ENCODE results near the gene ALLC.

DNA sequence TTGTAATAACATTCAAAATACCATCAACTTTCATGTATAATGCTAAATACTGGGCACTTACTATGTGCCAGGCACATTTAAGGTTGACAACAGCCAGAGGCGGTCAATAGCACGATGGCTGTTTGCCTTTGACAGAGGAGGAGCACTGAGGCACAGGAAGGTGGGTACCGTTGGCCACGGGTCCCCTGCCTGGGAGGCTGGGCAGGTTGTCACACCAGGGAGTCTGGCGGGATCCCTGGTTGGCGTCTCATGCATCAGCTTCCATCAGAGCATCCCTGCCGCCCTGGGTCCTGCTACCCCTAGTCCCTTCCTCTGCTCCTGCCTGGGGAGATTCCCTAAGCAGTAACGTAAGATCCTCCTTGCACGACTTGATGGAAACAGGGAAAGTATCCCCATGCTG is 19.4 kb downstream of the ALLC start:
- TF ChIP-seq, protein P1, sequence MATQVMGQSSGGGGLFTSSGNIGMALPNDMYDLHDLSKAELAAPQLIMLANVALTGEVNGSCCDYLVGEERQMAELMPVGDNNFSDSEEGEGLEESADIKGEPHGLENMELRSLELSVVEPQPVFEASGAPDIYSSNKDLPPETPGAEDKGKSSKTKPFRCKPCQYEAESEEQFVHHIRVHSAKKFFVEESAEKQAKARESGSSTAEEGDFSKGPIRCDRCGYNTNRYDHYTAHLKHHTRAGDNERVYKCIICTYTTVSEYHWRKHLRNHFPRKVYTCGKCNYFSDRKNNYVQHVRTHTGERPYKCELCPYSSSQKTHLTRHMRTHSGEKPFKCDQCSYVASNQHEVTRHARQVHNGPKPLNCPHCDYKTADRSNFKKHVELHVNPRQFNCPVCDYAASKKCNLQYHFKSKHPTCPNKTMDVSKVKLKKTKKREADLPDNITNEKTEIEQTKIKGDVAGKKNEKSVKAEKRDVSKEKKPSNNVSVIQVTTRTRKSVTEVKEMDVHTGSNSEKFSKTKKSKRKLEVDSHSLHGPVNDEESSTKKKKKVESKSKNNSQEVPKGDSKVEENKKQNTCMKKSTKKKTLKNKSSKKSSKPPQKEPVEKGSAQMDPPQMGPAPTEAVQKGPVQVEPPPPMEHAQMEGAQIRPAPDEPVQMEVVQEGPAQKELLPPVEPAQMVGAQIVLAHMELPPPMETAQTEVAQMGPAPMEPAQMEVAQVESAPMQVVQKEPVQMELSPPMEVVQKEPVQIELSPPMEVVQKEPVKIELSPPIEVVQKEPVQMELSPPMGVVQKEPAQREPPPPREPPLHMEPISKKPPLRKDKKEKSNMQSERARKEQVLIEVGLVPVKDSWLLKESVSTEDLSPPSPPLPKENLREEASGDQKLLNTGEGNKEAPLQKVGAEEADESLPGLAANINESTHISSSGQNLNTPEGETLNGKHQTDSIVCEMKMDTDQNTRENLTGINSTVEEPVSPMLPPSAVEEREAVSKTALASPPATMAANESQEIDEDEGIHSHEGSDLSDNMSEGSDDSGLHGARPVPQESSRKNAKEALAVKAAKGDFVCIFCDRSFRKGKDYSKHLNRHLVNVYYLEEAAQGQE (IDR thresholded peaks at IDR 0.05; ENCODE audit: insufficient read depth in 1 of 2, low read depth in 2 of 2, low read length in 2 of 2): no peak
- TF ChIP-seq POLR2AphosphoS5 (IDR thresholded peaks at IDR 0.05; ENCODE audit: low read depth, low read length): no peak
- TF ChIP-seq TAF1 (IDR thresholded peaks at IDR 0.05; ENCODE audit: borderline replicate concordance, insufficient read depth, low read length): no peak
- no peak for TF ChIP-seq SIN3A (IDR thresholded peaks at IDR 0.05; ENCODE audit: borderline replicate concordance, insufficient read depth, low read length)
- TF ChIP-seq FOXP2 (optimal IDR thresholded peaks at IDR 0.05; ENCODE audit: borderline replicate concordance, extremely low read depth, extremely low read length, insufficient read depth): no peak
